Loucy (cell line): Measurements from ENCODE around the gene VPS9D1.

Experiments
- H2AFZ ChIP-seq: fragments of 200-600 bp; sonication (generic); 2 replicates; pipeline ENCODE4 v1.6.0; 2016; ENCODE audit warnings: antibody characterized with exemption, mild to moderate bottlenecking, low read length, moderate library complexity
- H3F3A ChIP-seq: fragments of 200-600 bp; 2 replicates; pipeline ENCODE4 v1.6.0; 2016; ENCODE audit warnings: antibody characterized with exemption, low read depth, mild to moderate bottlenecking
- H3K27me3 ChIP-seq: fragments of 200-600 bp; sonication (generic); 2 replicates; pipeline ENCODE4 v1.6.1; 2014; ENCODE audit warnings: low read length, mild to moderate bottlenecking; ENCODE audit not compliant: insufficient read depth, poor library complexity, severe bottlenecking
- H3K36me3 ChIP-seq: fragments of 200-600 bp; sonication (generic); 2 replicates; pipeline ENCODE4 v1.6.1; 2016; ENCODE audit warnings: low read length; ENCODE audit not compliant: insufficient read depth
- H3K4me1 ChIP-seq: fragments of 200-600 bp; sonication (generic); 2 replicates; pipeline ENCODE4 v1.5.1; 2014; ENCODE audit warnings: low read length, mild to moderate bottlenecking; ENCODE audit not compliant: insufficient read depth, poor library complexity, severe bottlenecking
- H3K4me2 ChIP-seq: fragments of 200-600 bp; sonication (generic); 2 replicates; pipeline ENCODE4 v1.6.0; 2014; ENCODE audit warnings: antibody characterized with exemption, low read length, low read depth, mild to moderate bottlenecking; ENCODE audit not compliant: poor library complexity, severe bottlenecking
- H3K4me3 ChIP-seq: fragments of 200-600 bp; sonication (generic); 2 replicates; pipeline ENCODE4 v1.5.1; 2014; ENCODE audit warnings: low read length, mild to moderate bottlenecking, mixed read lengths; ENCODE audit not compliant: poor library complexity, severe bottlenecking
- H3K79me2 ChIP-seq: fragments of 200-600 bp; sonication (generic); 2 replicates; pipeline ENCODE4 v1.6.1; 2014; ENCODE audit warnings: low read length; ENCODE audit not compliant: insufficient read depth
- H3K9ac ChIP-seq: fragments of 200-600 bp; sonication (generic); 2 replicates; pipeline ENCODE4 v1.6.0; 2014; ENCODE audit warnings: mild to moderate bottlenecking, low read depth, low read length, moderate library complexity; ENCODE audit not compliant: poor library complexity, severe bottlenecking
- H3K9me2 ChIP-seq: fragments of 200-600 bp; sonication (generic); replicated peaks from 2 replicates; pipeline ENCODE4 v1.6.1; 2016; ENCODE audit warnings: low read depth, low read length, mixed read lengths
- H3K9me3 ChIP-seq: fragments of 200-600 bp; sonication (generic); 2 replicates; pipeline ENCODE4 v1.6.1; 2014; ENCODE audit warnings: mild to moderate bottlenecking, antibody characterized with exemption, low read length, low read depth; ENCODE audit not compliant: insufficient read depth
- H4K20me1 ChIP-seq: fragments of 200-600 bp; sonication (generic); 2 replicates; pipeline ENCODE4 v1.6.0; 2014; ENCODE audit warnings: antibody characterized with exemption, low read length, mild to moderate bottlenecking; ENCODE audit not compliant: insufficient read depth, poor library complexity, severe bottlenecking
- EZH2phosphoT487 ChIP-seq: fragments of 200-600 bp; IDR thresholded peaks from 2 replicates; pipeline ENCODE4 v1.6.1; 2018; ENCODE audit warnings: antibody characterized with exemption, mild to moderate bottlenecking, moderate library complexity, borderline replicate concordance
- TF ChIP-seq, protein P1 (sequence below): fragments of 200-600 bp; sonication (generic); conservative IDR thresholded peaks from 2 replicates; pipeline ENCODE4 v1.5.1; 2014; ENCODE audit warnings: mild to moderate bottlenecking, antibody characterized with exemption, low read length

VPS9D1 gene

GRCh38 chr16:89705006-89705405 lies 15.7 kb downstream of the VPS9D1 start:
- no peak overlapping the region for H3K4me3 ChIP-seq
- H3K9me3 ChIP-seq = no peaks in the 10 kb centered on the region
- H3K4me2 ChIP-seq = no peak overlapping the region
- H3K9ac ChIP-seq = no peak overlapping the region
- TF ChIP-seq EZH2phosphoT487 = no peak
- TF ChIP-seq, protein P1, sequence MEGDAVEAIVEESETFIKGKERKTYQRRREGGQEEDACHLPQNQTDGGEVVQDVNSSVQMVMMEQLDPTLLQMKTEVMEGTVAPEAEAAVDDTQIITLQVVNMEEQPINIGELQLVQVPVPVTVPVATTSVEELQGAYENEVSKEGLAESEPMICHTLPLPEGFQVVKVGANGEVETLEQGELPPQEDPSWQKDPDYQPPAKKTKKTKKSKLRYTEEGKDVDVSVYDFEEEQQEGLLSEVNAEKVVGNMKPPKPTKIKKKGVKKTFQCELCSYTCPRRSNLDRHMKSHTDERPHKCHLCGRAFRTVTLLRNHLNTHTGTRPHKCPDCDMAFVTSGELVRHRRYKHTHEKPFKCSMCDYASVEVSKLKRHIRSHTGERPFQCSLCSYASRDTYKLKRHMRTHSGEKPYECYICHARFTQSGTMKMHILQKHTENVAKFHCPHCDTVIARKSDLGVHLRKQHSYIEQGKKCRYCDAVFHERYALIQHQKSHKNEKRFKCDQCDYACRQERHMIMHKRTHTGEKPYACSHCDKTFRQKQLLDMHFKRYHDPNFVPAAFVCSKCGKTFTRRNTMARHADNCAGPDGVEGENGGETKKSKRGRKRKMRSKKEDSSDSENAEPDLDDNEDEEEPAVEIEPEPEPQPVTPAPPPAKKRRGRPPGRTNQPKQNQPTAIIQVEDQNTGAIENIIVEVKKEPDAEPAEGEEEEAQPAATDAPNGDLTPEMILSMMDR = no peak
- H4K20me1 ChIP-seq = no peaks in the 10 kb centered on the region
- H3K27me3 ChIP-seq = no peaks in the 10 kb centered on the region
- peaks cover 2% of the 10 kb centered on the region for H3K4me1 ChIP-seq
- H2AFZ ChIP-seq = no peak overlapping the region
- H3F3A ChIP-seq = no peaks in the 10 kb centered on the region
- H3K79me2 ChIP-seq = no peaks in the 10 kb centered on the region
- H3K36me3 ChIP-seq = no peaks in the 10 kb centered on the region
- no peaks in the 10 kb centered on the region for H3K9me2 ChIP-seq

DNA sequence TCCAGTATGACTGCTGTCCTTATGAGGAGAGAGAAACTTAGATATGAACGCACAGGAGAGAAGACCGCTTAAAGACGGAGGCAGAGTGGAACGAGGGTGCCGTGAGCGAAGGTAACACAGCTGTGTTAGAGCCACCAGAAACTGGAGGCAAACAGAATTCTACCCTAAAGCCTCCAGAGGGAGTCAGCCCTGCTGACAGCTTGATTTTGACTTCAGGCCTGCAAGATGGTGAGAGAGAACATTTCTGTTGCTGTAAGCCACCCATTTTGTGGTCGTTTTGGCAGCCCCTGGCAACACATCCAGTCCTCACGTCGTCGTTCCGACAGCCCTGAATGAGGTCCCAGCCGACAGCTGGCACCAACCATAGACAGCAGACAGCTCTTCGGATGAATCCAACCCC lies 16.4 kb downstream of the VPS9D1 start:
- Histone ChIP-seq H2AFZ (no peak overlapping the region), H3K36me3 (no peaks in the 10 kb centered on the region), H3K4me2 (no peak overlapping the region), H3K27me3 (no peaks in the 10 kb centered on the region), H3K4me1 (peaks cover 2% of the 10 kb centered on the region), H3K9me3 (no peaks in the 10 kb centered on the region), H3K9ac (no peak overlapping the region), H3F3A (no peaks in the 10 kb centered on the region), H4K20me1 (no peaks in the 10 kb centered on the region), H3K79me2 (no peaks in the 10 kb centered on the region), H3K9me2 (no peaks in the 10 kb centered on the region), H3K4me3 (no peak overlapping the region)
- TF ChIP-seq, protein P1 = no peak
- TF ChIP-seq EZH2phosphoT487 = no peak

DNA sequence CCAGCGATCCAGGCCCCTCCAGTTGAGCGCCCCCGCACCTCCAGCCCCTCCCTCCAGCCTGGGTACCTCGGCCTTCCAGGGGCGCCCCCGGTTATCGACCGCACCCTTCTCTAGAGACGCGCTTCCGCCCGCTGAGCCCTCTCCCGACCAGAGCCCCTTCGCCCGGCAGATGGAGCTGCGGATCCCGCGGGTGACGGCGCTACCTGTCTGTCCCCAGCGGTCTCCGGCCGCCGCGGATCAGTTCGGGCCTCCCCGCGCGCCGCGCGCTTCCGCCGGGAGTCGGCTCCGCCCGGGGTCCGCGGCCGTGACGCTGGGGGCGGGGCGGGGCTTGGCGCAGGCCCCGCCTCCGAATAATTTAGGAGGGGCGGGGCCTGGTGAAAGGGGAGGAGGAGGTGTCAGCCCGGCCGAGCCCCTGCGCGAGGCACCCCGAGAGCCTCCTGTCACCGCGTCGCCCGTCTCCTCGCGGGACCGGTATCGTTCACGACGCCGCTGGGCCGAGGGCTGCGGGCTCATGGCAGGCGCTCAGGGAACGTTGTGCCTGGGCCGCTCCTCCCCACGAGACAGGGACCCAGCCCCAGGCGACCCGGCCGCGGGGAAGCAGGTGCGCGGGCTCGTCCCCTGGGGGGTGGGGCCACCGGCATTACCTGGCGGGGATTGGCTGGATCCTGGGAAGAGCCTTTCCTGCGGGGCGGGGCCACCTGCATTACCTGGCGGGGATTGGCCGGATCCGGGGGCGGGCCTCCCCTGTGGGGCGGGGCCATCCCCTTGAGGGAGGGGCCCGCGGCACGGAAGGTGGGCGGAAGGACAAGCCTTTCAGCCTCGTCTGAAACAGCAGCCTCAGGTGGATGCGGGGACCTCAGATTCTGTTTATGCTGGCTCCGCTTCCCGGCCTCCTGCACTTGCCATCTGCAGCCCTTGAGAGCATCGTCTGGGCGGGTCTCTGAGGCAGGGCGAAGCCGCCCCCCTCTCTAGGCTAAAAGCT lies 19.0 kb downstream of the VPS9D1 start, which contains the start of gene SPATA2L:
SPATA2L (minus strand) TSS at position 281 of the 982 bp plus-strand sequence. CDS start 473 bp downstream, outside the sequence.
- Histone ChIP-seq H3K9me2 (no peaks in the 10 kb centered on the region), H3K4me2 (peak within 1 kb of the TSS; percentile 69), H3K36me3 (no peaks in the 10 kb centered on the region), H3K9me3 (no peaks in the 10 kb centered on the region), H3K27me3 (no peaks in the 10 kb centered on the region), H3K4me3 (peak within 1 kb of the TSS; percentile 72), H3K4me1 (peaks cover 8% of the 10 kb centered on the region), H4K20me1 (no peaks in the 10 kb centered on the region), H3K9ac (no peak within 1 kb of the TSS), H3F3A (no peaks in the 10 kb centered on the region), H3K79me2 (no peaks in the 10 kb centered on the region), H2AFZ (peak within 1 kb of the TSS; percentile 70; the same call in 1 of the 2 replicates)
- TF ChIP-seq, protein P1 = peak; percentile 15; the same call in 1 of the 2 replicates
- no peak for TF ChIP-seq EZH2phosphoT487
